Nephron progenitor cell (in vitro differentiated cells): ENCODE results near the gene PRKACA.

Experiments
- DNase-seq: peaks from one replicate; pipeline ENCODE4 v3.0.0; 2021
- H3K27ac Mint-ChIP-seq: 2 replicates; pipeline ENCODE4 v1.8.0; 2021; ENCODE audit warnings: mild to moderate bottlenecking, moderate library complexity, mixed read lengths
- H3K27me3 Mint-ChIP-seq: 2 replicates; pipeline ENCODE4 v1.8.0; 2021; ENCODE audit warnings: mild to moderate bottlenecking, low read depth, mixed read lengths; ENCODE audit not compliant: poor library complexity
- H3K36me3 Mint-ChIP-seq: 2 replicates; pipeline ENCODE4 v1.8.0; 2021; ENCODE audit warnings: low read depth, mixed read lengths
- H3K4me1 Mint-ChIP-seq: 2 replicates; pipeline ENCODE4 v1.8.0; 2021; ENCODE audit warnings: mixed read lengths
- H3K4me3 Mint-ChIP-seq: 2 replicates; pipeline ENCODE4 v1.8.0; 2021; ENCODE audit warnings: mild to moderate bottlenecking, moderate library complexity, mixed read lengths
- H3K9me3 Mint-ChIP-seq: 2 replicates; pipeline ENCODE4 v1.8.0; 2021; ENCODE audit warnings: mild to moderate bottlenecking, moderate library complexity, mixed read lengths
- CTCF ChIP-seq: fragments of 200-600 bp; sonication (generic); IDR thresholded peaks from 2 replicates; pipeline ENCODE4 v1.5.0; 2021; ENCODE audit warnings: antibody characterized with exemption

Gene PRKACA

GRCh38 chr19:14097532-14098151 is 19.9 kb downstream of the PRKACA start:
- Mint-ChIP-seq H3K4me3 (no peak overlapping the region), H3K27me3 (peaks cover 2% of the 10 kb centered on the region), H3K27ac (peak overlapping the region; percentile 70), H3K36me3 (peaks cover 47% of the 10 kb centered on the region), H3K9me3 (peaks cover 23% of the 10 kb centered on the region), H3K4me1 (no peaks in the 10 kb centered on the region)
- DNase-seq = no peak
- no peak for TF ChIP-seq CTCF

GRCh38 chr19:14096272-14096992 is 21.1 kb downstream of the PRKACA start:
- no peak for DNase-seq
- peaks cover 8% of the 10 kb centered on the region for H3K4me1 Mint-ChIP-seq
- peaks cover 3% of the 10 kb centered on the region for H3K27me3 Mint-ChIP-seq
- H3K4me3 Mint-ChIP-seq = no peak overlapping the region
- TF ChIP-seq CTCF = no peak
- H3K9me3 Mint-ChIP-seq = peaks cover 23% of the 10 kb centered on the region
- H3K27ac Mint-ChIP-seq = peak overlapping the region; percentile 70
- H3K36me3 Mint-ChIP-seq = peaks cover 47% of the 10 kb centered on the region

- Mint-ChIP-seq H3K27me3 (peaks cover 5% of the 10 kb centered on the region), H3K4me1 (peaks cover 10% of the 10 kb centered on the region), H3K4me3 (no peak overlapping the region), H3K9me3 (peaks cover 23% of the 10 kb centered on the region), H3K36me3 (peaks cover 41% of the 10 kb centered on the region), H3K27ac (no peak overlapping the region)
- no peak for DNase-seq
- no peak for TF ChIP-seq CTCF
Measured at GRCh38 chr19:14094854-14095253, 22.7 kb downstream of the PRKACA start.

- peaks cover 52% of the 10 kb centered on the region for H3K36me3 Mint-ChIP-seq
- peaks cover 10% of the 10 kb centered on the region for H3K27me3 Mint-ChIP-seq
- no peak for DNase-seq
- peak overlapping the region; percentile 36 for H3K4me3 Mint-ChIP-seq
- H3K9me3 Mint-ChIP-seq = peaks cover 23% of the 10 kb centered on the region
- no peak for TF ChIP-seq CTCF
- H3K4me1 Mint-ChIP-seq = peaks cover 21% of the 10 kb centered on the region
- no peak overlapping the region for H3K27ac Mint-ChIP-seq
Measured at GRCh38 chr19:14093117-14093823, 24.3 kb downstream of the PRKACA start.

- DNase-seq = no peak
- H3K4me3 Mint-ChIP-seq = peak overlapping the region; percentile 95
- peaks cover 23% of the 10 kb centered on the region for H3K9me3 Mint-ChIP-seq
- TF ChIP-seq CTCF = no peak
- peaks cover 25% of the 10 kb centered on the region for H3K4me1 Mint-ChIP-seq
- H3K27me3 Mint-ChIP-seq = peaks cover 9% of the 10 kb centered on the region
- H3K36me3 Mint-ChIP-seq = peaks cover 52% of the 10 kb centered on the region
- no peak overlapping the region for H3K27ac Mint-ChIP-seq
Measured at GRCh38 chr19:14091813-14092462, 25.6 kb downstream of the PRKACA start.
